Measurements from ENCODE around the gene CNOT3.
"Not testable (repeated sequence)": the region's sequence is repeated elsewhere in the genome, so short reads cannot be mapped to it uniquely, and the experiment has no call there.

Gene CNOT3

GRCh38 chr19:54169149-54169740 is 31.7 kb downstream of the CNOT3 start:
- DNase-seq (ENCODE audit: low read depth): no peak

GRCh38 chr19:54171736-54172431 is 34.3 kb downstream of the CNOT3 start:
- not testable (repeated sequence) for DNase-seq (ENCODE audit: low read depth)

GRCh38 chr19:54172471-54173358 is 35.2 kb downstream of the CNOT3 start, which contains the start of gene TMC4:
Gene TMC4 (minus strand): TSS chr19:54173160. CDS start chr19:54173117, 43 bp downstream.
- DNase-seq (ENCODE audit: low read depth): no peak

- DNase-seq (ENCODE audit: low read depth): no peak
These were observed 35.8 kb downstream of the CNOT3 start for GRCh38 chr19:54173359-54173699.

- no peak for DNase-seq (ENCODE audit: low read depth)
These were observed 36.6 kb downstream of the CNOT3 start for GRCh38 chr19:54173951-54174834.

GRCh38 chr19:54178581-54179261 is 41.2 kb downstream of the CNOT3 start:
- DNase-seq (ENCODE audit: low read depth): no peak

GRCh38 chr19:54179262-54179852 is 41.8 kb downstream of the CNOT3 start:
- no peak for DNase-seq (ENCODE audit: low read depth)

- no peak for DNase-seq (ENCODE audit: low read depth)
These were observed 42.4 kb downstream of the CNOT3 start for GRCh38 chr19:54179921-54180461.

- no peak for DNase-seq (ENCODE audit: low read depth)
These were observed 43.1 kb downstream of the CNOT3 start for GRCh38 chr19:54180691-54181091.

GRCh38 chr19:54181894-54182293 is 44.3 kb downstream of the CNOT3 start:
- DNase-seq (ENCODE audit: low read depth): not testable (repeated sequence)

GRCh38 chr19:54183431-54183830 is 45.9 kb downstream of the CNOT3 start:
- DNase-seq (ENCODE audit: low read depth): no peak

- DNase-seq (ENCODE audit: low read depth): no peak
These were observed 48.8 kb downstream of the CNOT3 start for GRCh38 chr19:54186351-54186750.

- DNase-seq (ENCODE audit: low read depth): no peak
These were observed 49.4 kb downstream of the CNOT3 start for GRCh38 chr19:54186934-54187381.

- DNase-seq (ENCODE audit: low read depth): peak; percentile 46
These were observed 50.8 kb downstream of the CNOT3 start for GRCh38 chr19:54188215-54188871.

GRCh38 chr19:54189145-54189734 is 51.7 kb downstream of the CNOT3 start, which contains the start of gene MBOAT7:
Gene MBOAT7 (minus strand): TSS chr19:54189580. CDS start chr19:54188508, 1,072 bp downstream.
- no peak for DNase-seq (ENCODE audit: low read depth)

- peak; percentile 99 for DNase-seq (ENCODE audit: low read depth)
These were observed 52.4 kb downstream of the CNOT3 start for GRCh38 chr19:54189735-54190502.

- DNase-seq (ENCODE audit: low read depth): peak; percentile 100
These were observed 53.0 kb downstream of the CNOT3 start for GRCh38 chr19:54190503-54191010.
